GM19035 (cell line): ENCODE data around the gene MAL.

Source experiments
- ATAC-seq: cut with Tn5 transposase; IDR thresholded peaks from one replicate; pipeline ENCODE4 v1.9.1; 2021; ENCODE audit not compliant: unreplicated experiment

MAL gene

GRCh38 chr2:95060446-95061118 lies 35.1 kb downstream of the MAL start:
- ATAC-seq, result no peak

- no peak for ATAC-seq
Observed at GRCh38 chr2:95061119-95061512, 35.6 kb downstream of the MAL start.

GRCh38 chr2:95061601-95062183 lies 36.2 kb downstream of the MAL start:
- no peak for ATAC-seq

GRCh38 chr2:95062242-95063085 lies 37.0 kb downstream of the MAL start:
- ATAC-seq, result peak; percentile 28

- peak; percentile 86 for ATAC-seq
Observed at GRCh38 chr2:95063086-95063958, 37.8 kb downstream of the MAL start.

- ATAC-seq, result no peak
Observed at GRCh38 chr2:95068256-95068655, 42.7 kb downstream of the MAL start.

- ATAC-seq, result no peak
Observed at GRCh38 chr2:95069465-95069864, 44.0 kb downstream of the MAL start.

- ATAC-seq, result no peak
Observed at GRCh38 chr2:95071856-95072255, 46.3 kb downstream of the MAL start.

GRCh38 chr2:95072424-95072823 lies 46.9 kb downstream of the MAL start:
- ATAC-seq, result no peak

GRCh38 chr2:95073856-95074662 lies 48.6 kb downstream of the MAL start:
- ATAC-seq, result no peak

- ATAC-seq, result no peak
Observed at GRCh38 chr2:95074663-95075439, 49.3 kb downstream of the MAL start.

- no peak for ATAC-seq
Observed at GRCh38 chr2:95075440-95076132, 50.1 kb downstream of the MAL start.

GRCh38 chr2:95076705-95077529 lies 51.4 kb downstream of the MAL start:
- ATAC-seq, result peak; percentile 77

GRCh38 chr2:95077530-95077825 lies 52.0 kb downstream of the MAL start:
- peak; percentile 9 for ATAC-seq

GRCh38 chr2:95077861-95078603 lies 52.5 kb downstream of the MAL start:
- no peak for ATAC-seq

- ATAC-seq, result no peak
Observed at GRCh38 chr2:95079199-95079683, 53.7 kb downstream of the MAL start.

GRCh38 chr2:95082477-95082876 lies 57.0 kb downstream of the MAL start:
- no peak for ATAC-seq
